HPDE6-E6E7 (cell line): Measurements from ENCODE around the gene ZDHHC13.

Experiments
- DNase-seq: peaks from one replicate; pipeline ENCODE4 v3.0.0; 2011; ENCODE audit warnings: missing footprints; ENCODE audit errors: extremely low spot score

Gene ZDHHC13

GRCh38 chr11:19168090-19168489 is 51.1 kb downstream of the ZDHHC13 start:
- no peak for DNase-seq

- no peak for DNase-seq
Observed at GRCh38 chr11:19173004-19173689, 56.2 kb downstream of the ZDHHC13 start.

DNA sequence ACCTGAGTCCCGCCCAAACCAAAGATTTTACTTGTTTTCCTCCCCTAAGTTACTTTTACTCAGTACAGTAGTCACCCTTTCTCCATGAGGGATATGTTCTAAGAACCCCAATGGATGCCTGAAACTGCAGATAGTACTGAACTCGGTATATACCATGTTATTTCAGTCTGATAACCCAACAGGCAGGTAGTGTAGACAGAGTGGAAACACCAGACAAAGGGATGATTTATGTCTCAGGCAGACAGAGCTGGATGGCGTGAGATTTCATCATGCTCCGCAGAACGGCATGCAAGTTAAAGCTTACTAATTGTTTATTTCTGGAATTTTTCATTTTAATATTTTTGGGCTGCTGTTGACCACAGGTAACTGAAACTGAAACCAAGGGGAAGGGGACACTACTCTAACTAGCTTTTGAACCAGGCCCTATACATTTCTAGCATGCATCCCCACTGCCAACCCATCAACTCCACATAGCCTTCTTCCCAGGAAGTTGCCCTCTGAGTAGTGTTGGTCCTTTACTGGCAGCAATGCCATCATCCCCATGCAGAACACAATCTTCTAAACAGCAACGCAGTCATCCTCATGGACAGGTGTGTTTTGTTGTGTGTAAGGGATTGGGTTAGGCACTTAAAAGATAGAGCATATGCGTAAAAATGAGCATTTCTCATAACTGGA is 57.1 kb downstream of the ZDHHC13 start:
- no peak for DNase-seq

- no peak for DNase-seq
Observed at GRCh38 chr11:19176629-19177186, 59.7 kb downstream of the ZDHHC13 start.

DNA sequence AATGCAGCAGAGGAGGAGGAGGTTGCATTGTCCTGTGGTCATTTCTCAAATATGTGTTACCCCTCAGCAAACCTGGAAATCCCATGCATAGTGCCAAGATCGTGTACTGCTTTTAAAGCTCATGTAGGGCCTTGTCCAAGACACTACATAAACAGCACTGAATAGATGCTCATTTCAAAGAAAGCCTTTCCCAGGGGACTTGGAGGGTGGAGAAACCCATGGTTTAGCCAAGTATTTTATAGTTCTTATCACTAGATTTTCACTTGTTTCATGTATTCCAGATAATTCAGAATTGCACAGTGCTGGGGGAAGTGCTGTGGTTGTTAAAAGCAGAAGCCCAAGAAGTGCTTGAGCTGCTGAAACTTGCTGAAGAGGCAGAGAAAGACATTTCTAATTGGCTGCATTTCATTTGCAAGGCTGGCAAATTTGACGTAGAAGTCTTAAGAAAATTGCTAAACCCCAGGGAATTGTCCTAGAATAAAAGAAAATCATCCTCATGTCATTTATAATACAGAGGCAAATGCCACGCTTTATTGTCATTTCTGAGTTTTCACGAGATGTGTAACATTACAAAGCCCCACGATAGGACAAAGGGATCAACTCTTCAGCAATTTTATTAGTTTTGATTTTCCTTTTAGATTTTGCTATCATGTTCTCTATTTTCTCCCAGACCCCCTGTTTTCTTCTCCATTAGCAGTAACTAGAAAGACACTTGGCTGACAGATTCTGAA is 64.7 kb downstream of the ZDHHC13 start:
- no peak for DNase-seq

GRCh38 chr11:19183646-19184045 is 66.7 kb downstream of the ZDHHC13 start:
- DNase-seq: no peak

GRCh38 chr11:19185036-19185435 is 68.1 kb downstream of the ZDHHC13 start:
- DNase-seq: no peak

DNA sequence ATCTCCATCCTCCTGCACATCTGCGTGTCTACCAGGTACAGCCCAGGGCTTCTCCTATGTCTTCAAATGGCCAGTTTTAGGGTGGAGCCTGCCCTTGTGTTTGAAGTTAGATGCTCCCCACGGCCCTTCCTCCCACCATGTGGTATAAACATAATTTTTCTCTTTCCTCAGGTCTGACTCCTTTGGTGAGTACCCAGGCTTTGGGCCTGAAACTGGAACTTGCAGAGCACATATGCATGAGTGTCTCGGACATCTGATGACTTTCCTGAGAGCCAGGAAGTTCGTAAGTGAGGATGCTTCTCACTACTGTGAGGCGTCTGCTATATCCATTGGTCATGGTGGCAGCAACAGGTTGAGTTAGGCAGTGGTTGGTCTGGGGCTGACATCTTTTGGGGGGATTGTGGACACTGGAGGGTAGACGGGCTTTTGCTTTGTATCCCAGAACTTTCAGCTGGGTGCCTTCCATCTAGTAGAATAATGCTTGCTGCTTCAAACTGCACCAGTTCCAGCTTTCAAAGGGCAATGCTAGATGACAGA is 68.6 kb downstream of the ZDHHC13 start:
- no peak for DNase-seq

DNA sequence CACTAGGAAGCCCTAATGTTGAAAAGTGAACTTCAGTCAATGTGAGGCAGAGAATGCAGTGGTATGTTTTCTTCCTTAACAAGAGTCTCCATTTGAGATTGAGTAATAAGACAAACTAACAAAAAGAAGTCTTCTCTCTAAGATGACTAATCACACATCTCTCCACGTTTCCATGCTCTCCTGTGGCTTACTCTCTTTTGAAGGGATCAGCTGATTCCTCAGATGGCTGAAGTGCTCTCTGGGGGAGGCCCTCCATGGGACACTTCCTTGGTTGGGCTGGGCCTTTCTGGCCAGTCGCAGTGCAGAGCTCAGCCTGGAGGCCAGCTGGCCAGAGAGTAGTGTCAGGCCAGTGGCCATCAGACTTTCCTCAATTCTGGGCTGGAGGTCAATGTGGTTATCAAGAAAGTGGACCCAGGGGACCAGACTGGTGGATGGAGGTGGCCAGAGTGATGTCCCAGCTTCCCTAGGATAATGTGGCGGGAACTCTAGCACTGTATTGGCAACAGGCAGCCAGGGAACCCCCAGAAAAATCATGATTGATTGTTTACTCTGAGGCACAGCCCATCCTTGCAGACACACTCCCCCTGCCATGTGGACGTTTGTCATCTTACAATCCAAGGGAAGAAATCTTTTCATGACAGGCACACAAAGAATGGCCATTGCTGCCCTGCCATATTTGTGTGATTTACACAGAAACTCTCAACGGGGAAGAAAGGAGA is 70.3 kb downstream of the ZDHHC13 start:
- DNase-seq: no peak

DNA sequence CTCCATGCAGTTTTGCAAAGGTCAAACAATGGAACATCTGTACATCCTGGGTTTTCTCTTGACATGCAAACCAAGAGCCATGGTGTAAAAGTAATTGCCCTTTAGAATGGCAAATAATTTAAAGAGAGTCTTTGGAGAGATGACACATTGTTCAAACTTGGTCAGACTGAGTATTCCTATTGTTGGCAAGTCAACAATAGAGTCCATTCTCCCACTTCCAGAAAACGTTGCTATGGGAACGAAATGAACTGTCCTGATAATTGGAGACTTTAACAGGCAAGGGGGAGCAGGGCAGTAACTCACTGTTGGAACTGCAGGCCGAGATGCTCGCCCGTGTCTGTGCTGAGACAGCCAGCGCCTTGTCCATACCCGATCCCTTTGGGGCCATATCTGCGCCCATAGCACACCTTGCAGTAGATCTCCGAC is 70.9 kb downstream of the ZDHHC13 start:
- no peak for DNase-seq

GRCh38 chr11:19191530-19192169 is 74.7 kb downstream of the ZDHHC13 start:
- DNase-seq: no peak

- no peak for DNase-seq
Observed at GRCh38 chr11:19193916-19194315, 76.9 kb downstream of the ZDHHC13 start.

GRCh38 chr11:19194620-19195308 is 77.8 kb downstream of the ZDHHC13 start:
- no peak for DNase-seq

DNA sequence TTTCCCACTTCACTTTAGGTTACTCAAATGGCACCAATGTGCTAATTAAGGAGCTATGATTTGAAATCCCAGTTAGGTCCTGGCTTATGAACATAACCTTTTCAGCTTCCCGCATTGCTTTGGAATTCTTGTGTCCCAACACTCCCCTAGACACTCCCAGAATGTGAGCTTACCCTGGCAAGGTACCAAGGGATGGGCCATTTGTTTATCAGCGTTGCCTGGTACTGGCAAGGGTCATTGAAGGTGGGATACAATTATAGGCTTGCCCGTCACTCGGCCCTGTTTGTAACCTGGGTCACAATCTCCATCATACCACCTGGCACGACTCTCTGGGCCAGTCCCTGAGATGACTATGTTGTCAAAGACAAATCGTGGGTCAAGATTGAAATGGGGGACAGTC is 79.5 kb downstream of the ZDHHC13 start:
- DNase-seq: no peak

GRCh38 chr11:19199048-19199447 is 82.1 kb downstream of the ZDHHC13 start:
- DNase-seq: no peak

GRCh38 chr11:19199771-19200170 is 82.8 kb downstream of the ZDHHC13 start:
- DNase-seq: no peak

- DNase-seq: peak; percentile 63
Observed at GRCh38 chr11:19200410-19201201, 83.6 kb downstream of the ZDHHC13 start.

DNA sequence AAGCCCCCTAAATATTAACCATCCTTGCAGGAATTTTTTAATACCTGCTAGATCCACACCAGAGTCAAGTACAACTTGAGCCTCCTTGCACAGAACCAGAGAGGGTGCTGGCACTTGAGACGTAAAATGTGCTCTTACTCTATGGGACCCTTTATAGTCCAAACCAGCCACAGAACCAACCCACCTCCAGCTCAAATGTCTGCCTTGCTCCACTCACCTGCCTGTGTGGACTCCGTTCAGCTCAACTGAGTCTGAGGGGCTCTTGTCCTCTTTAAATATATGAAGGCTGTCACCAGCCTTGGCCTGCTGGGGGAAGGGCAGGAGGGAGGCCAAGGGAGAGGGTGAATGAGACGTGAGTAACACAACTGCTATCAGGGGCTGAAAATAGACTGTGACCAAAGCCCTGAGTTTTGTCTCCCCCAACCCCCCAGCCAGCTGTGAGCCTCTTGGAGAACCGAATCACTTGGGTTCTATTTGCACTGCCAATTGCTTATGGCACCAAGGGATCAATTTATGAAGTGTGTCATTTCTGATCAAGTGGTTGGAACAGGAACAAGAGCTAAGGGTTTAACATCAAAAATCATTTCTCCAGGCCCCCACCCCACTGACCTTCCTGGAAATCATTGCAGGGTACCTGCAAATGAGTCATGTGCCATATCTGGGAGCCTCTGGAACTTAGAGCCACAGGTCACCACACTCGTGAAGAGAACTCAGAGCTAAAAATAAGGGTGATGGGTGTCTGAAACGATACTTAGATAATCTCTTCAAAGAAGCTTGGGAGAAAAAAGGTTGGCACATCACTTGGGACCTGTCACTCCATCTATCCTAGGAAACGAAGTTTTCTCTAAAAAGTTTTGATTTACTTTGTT is 85.0 kb downstream of the ZDHHC13 start, which contains the start of gene CSRP3:
TSS of gene CSRP3 (minus strand) at position 247 of the 869 bp plus-strand sequence. CDS start 9,535 bp downstream, outside the sequence.
- no peak for DNase-seq
